Esophagus muscularis mucosa (tissue), 4 donors: ENCODE data around the gene FBXO36. TPM values are rescaled to one million over a fixed set of nuclear protein-coding genes. Genes with fewer than 3 reads are reported as not detected.
A peak's percentile ranks its signal among the peaks of the same experiment; 100 is the strongest.

Source experiments
- DNase-seq: peaks from one replicate; pipeline ENCODE4 v3.0.0-alpha.2; 2017; ENCODE audit errors: extremely low spot score
- H3K27ac ChIP-seq, 4 donors: fragments of 200-600 bp; sonication (generic); replicated peaks in 1 of 4; 1 replicate in 3 of 4; 2 replicates in 1 of 4; pipeline ENCODE4 v1.5.1; 2016 to 2019; ENCODE audit warnings: mild to moderate bottlenecking in 1 of 4
- H3K27me3 ChIP-seq, 4 donors: fragments of 200-600 bp; sonication (generic); one replicate each; pipeline versions ENCODE4 v1.5.1 to v1.6.0; 2016 to 2019
- H3K36me3 ChIP-seq, 4 donors: fragments of 200-600 bp; sonication (generic); one replicate each; pipeline ENCODE4 v1.5.1; 2016 to 2019
- H3K4me1 ChIP-seq, 4 donors: fragments of 200-600 bp; sonication (generic); one replicate each; pipeline ENCODE4 v1.5.1; 2016 to 2019
- H3K4me3 ChIP-seq, 4 donors: fragments of 200-600 bp; sonication (generic); 1 replicate in 2 of 4; 2 replicates in 2 of 4; pipeline ENCODE4 v1.5.1; 2016 to 2019; ENCODE audit warnings: mild to moderate bottlenecking in 4 of 4, moderate library complexity in 1 of 4
- H3K9me3 ChIP-seq, 4 donors: fragments of 200-600 bp; sonication (generic); 1 replicate in 3 of 4; 2 replicates in 1 of 4; pipeline ENCODE4 v1.5.1; 2016 to 2019
- EP300 ChIP-seq: sonication (generic); formaldehyde crosslinking; IDR thresholded peaks from one replicate; pipeline ENCODE4 v1.6.1; 2017; ENCODE audit warnings: antibody characterized with exemption
- POLR2A ChIP-seq: fragments of 450-650 bp; IDR thresholded peaks from one replicate; pipeline ENCODE4 v1.6.1; 2017; ENCODE audit warnings: antibody characterized with exemption, moderate library complexity, mild to moderate bottlenecking, low read depth
- POLR2AphosphoS5 ChIP-seq, 2 donors: sonication (generic); formaldehyde crosslinking; IDR thresholded peaks; one replicate each; pipeline ENCODE4 v1.6.1; 2017; ENCODE audit warnings: antibody characterized with exemption in 2 of 2
- WGBS: methylation state at CpG from one replicate; pipeline ENCODE4 v1.1.5; 2018; 5-methylcytosine and 5-hydroxymethylcytosine counted together
- intact Hi-C: fragments of 100-400 bp; cut with DNase I; formaldehyde crosslinking; loops from one replicate; pipeline ENCODE4 v1.15.1; 2023
- total RNA-seq, 4 donors: library from RNA; depleted of rRNA; stranded (reverse); fragments of >200 nt; gene quantifications; one replicate each; pipeline versions ENCODE4 v1.1.0 to v1.2.1, GENCODE V29; 2016
- TF ChIP-seq, protein P1 (sequence below), 3 experiments: fragments of 200-600 bp in 2 of 3; fragments of 450-650 bp in 1 of 3; sonication (generic) in 2 of 3; IDR thresholded peaks; one replicate each; pipeline ENCODE4 v1.5.1; 2017 to 2019; ENCODE audit warnings: antibody characterized with exemption in 3 of 3, mild to moderate bottlenecking in 2 of 3, moderate library complexity in 1 of 3

Gene FBXO36
- total RNA-seq, 4 donors from 2014 or later: 1.6 to 2.8 (median 2.6) TPM

DNA sequence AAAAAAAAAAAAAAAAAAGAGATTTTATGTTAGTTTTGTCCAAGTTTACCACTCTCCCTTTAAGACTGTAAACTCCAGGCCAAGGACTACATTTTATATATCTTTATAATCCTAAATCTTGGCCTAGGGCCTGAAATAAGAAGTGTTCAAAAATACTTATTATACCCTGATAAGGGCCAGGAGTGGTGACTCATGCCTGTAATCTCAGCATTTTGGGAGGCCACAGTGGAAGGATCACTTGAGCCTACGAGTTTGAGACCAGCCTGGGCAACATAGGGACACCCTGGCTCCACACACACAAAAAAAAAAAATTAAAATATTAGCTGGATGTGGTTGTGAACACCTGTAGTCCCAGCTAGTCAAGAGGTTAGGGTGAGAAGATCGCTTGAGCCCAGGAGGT, 13.2 kb upstream of the FBXO36 start:
- TF ChIP-seq EP300: no peak
- TF ChIP-seq POLR2AphosphoS5 (IDR thresholded peaks at IDR 0.05): no peak
- no peak for TF ChIP-seq POLR2A
- TF ChIP-seq, protein P1, sequence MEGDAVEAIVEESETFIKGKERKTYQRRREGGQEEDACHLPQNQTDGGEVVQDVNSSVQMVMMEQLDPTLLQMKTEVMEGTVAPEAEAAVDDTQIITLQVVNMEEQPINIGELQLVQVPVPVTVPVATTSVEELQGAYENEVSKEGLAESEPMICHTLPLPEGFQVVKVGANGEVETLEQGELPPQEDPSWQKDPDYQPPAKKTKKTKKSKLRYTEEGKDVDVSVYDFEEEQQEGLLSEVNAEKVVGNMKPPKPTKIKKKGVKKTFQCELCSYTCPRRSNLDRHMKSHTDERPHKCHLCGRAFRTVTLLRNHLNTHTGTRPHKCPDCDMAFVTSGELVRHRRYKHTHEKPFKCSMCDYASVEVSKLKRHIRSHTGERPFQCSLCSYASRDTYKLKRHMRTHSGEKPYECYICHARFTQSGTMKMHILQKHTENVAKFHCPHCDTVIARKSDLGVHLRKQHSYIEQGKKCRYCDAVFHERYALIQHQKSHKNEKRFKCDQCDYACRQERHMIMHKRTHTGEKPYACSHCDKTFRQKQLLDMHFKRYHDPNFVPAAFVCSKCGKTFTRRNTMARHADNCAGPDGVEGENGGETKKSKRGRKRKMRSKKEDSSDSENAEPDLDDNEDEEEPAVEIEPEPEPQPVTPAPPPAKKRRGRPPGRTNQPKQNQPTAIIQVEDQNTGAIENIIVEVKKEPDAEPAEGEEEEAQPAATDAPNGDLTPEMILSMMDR (IDR thresholded peaks at IDR 0.05): no peak
- Histone ChIP-seq H3K4me1 (peaks cover 30 to 58% (median 46%) of the 10 kb centered on the region in 4 donors), H3K27me3 (no peaks in the 10 kb centered on the region), H3K9me3 (no peaks in the 10 kb centered on the region), H3K36me3 (peaks cover 3 to 18% (median 10%) of the 10 kb centered on the region in 4 donors), H3K4me3 (no peak overlapping the region), H3K27ac (no peak overlapping the region)
- no peak for DNase-seq
- whole genome bisulfite sequencing: 83% methylated on average over 2 of the region's 2 CpGs
- intact Hi-C loops: no loop called here

DNA sequence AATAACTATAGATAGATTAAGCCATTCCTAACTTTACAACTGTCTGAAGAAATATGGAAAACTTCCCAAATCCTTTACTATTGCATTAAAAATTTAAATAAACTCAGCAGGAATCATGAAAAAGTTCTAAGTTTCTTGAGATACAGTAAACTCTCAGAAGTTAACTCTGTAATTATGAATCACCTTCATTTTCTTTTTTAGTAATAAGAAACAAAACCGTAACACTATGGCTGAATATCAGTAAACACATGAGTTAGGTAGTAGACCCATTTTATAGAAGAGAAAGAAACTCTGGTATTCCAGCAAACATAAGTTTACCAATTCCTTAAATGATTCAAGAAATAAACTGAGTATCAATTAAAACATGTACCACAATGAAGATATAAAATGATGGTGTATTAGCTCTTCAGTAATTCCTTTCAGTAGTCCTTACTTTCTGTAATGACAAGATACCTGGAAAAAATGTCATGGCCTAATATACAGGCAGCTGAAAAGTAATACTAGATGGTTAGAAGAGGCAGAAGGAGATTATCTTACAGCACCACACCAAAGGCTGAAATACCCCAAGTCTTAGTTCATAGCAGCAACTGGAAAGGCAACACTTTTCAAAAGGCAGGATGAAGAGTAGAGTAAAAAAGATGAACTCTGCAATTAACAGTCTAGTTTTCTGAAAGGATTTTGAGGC, 12.0 kb upstream of the FBXO36 start:
- Histone ChIP-seq H3K9me3 (no peaks in the 10 kb centered on the region), H3K4me3 (no peak overlapping the region), H3K27me3 (no peaks in the 10 kb centered on the region), H3K27ac (no peak overlapping the region), H3K36me3 (peaks cover 3 to 17% (median 10%) of the 10 kb centered on the region in 4 donors), H3K4me1 (peaks cover 40 to 67% (median 58%) of the 10 kb centered on the region in 4 donors)
- 78% methylated on average over 1 of the region's 1 CpG for WGBS
- no peak for DNase-seq
- TF ChIP-seq POLR2AphosphoS5 (IDR thresholded peaks at IDR 0.05) (no peak), POLR2A (no peak)
- intact Hi-C loops: loop anchor here (10.0 kb wide), 1 partner anchor 125 kb away; no protein-coding TSS in a partner anchor

DNA sequence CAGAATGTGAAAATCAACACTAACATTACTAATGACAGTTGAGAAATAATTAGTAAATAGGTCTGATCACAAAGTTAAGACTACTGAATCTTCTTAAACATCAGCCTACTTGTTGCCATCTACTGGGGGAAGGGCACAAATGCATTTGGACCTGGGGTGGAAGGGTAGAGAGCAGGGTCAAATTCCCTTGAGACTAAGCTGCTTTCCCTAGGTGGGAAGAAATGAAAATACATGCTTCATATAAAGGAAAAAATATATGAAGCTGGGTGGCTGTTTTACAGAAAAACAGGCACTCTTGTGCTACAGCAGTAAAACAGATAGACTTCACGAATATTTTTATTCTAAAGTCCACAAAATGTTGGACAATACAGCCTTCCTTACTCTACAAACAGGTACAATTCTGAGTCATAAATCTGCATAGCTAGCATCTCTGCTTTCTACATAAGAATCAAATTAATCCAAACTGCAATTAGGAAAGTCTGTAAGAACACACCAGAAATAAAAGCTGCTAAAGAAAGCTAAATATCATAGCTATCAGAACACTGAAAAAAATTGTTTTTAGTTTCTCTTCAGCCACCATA, 11.4 kb upstream of the FBXO36 start:
- DNase-seq: no peak
- whole genome bisulfite sequencing: 54% methylated on average over 1 of the region's 1 CpG
- intact Hi-C loops: loop anchor here (10.0 kb wide), 1 partner anchor 126 kb away; no protein-coding TSS in a partner anchor
- H3K9me3 ChIP-seq: no peaks in the 10 kb centered on the region
- H3K27me3 ChIP-seq: no peaks in the 10 kb centered on the region
- TF ChIP-seq, protein P1 (IDR thresholded peaks at IDR 0.05): peak in 2 of 3 experiments; percentile 9 to 32
- no peak for TF ChIP-seq POLR2AphosphoS5 (IDR thresholded peaks at IDR 0.05)
- peaks cover 3 to 19% (median 10%) of the 10 kb centered on the region in 4 donors for H3K36me3 ChIP-seq
- peaks cover 40 to 69% (median 64%) of the 10 kb centered on the region in 4 donors for H3K4me1 ChIP-seq
- H3K27ac ChIP-seq: no peak overlapping the region
- H3K4me3 ChIP-seq: no peak overlapping the region

DNA sequence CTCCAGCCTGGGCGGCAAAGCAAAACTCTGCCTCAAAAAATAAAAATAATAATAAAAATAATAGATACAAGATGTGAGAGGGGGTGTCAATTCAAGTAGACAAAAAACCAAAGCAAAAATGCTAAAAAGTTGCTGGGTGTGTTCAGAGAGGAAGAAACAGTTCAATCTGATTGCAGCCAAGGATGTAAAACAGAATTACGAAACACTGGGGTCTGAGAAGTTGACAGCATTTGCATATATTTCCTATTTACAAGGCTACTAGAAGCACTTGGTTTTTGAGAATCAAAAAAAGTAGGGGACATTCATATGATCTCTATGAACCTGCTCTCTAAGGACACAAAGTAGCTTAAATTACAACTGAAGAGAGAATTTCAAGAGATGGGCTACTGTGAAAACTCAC, 8.1 kb upstream of the FBXO36 start:
- no peak for DNase-seq
- Histone ChIP-seq H3K4me1 (peaks cover 42 to 88% (median 75%) of the 10 kb centered on the region in 4 donors), H3K36me3 (peaks cover 0 to 11% (median 2%) of the 10 kb centered on the region in 4 donors), H3K27me3 (no peaks in the 10 kb centered on the region), H3K4me3 (no peak overlapping the region), H3K27ac (no peak overlapping the region), H3K9me3 (no peaks in the 10 kb centered on the region)
- WGBS: 81% methylated on average over 2 of the region's 2 CpGs
- intact Hi-C loops: loop anchor here (10.0 kb wide), 1 partner anchor 129 kb away; no protein-coding TSS in a partner anchor
- TF ChIP-seq POLR2AphosphoS5 (IDR thresholded peaks at IDR 0.05) (no peak), EP300 (no peak)
- TF ChIP-seq, protein P1 (IDR thresholded peaks at IDR 0.05): no peak

DNA sequence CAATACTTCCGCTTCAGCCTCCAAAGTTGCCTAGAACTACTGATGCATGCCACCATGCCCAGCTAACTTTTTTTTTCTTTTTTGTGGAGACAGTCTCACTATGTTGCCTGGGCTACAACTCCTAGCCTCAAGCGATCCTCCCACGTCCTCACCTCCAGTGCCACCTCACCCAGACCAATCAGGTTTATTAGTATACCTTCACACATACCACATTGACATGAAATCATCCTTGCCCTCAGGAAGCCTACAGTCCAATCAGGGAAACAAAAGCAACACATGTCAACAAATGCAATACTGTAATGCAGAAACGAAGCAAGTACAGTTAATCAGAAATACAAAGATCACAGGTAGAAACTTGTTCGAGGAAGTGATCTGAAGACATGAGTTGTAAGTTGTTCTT, 4.5 kb upstream of the FBXO36 start:
- WGBS: 95% methylated on average over 5 of the region's 5 CpGs
- intact Hi-C loops: loop anchor here (10.0 kb wide), 1 partner anchor 133 kb away; no protein-coding TSS in a partner anchor
- H3K27me3 ChIP-seq: no peaks in the 10 kb centered on the region

More for the DNA sequence above, 4.5 kb upstream of the FBXO36 start:
- no peaks in the 10 kb centered on the region for H3K9me3 ChIP-seq
- no peak for DNase-seq
- no peak overlapping the region for H3K4me3 ChIP-seq
- H3K36me3 ChIP-seq: peaks cover 0 to 11% (median 2%) of the 10 kb centered on the region in 4 donors
- peaks cover 39 to 68% (median 63%) of the 10 kb centered on the region in 4 donors for H3K4me1 ChIP-seq
- TF ChIP-seq POLR2AphosphoS5 (IDR thresholded peaks at IDR 0.05): no peak
- no peak overlapping the region for H3K27ac ChIP-seq
